GM04503 (cell line): ENCODE results near the gene ARHGAP29.

ENCODE experiments used
- DNase-seq: peaks from one replicate; pipeline ENCODE4 v3.0.0-alpha.2; 2012; ENCODE audit warnings: low read depth

Gene ARHGAP29

GRCh38 chr1:94122201-94122970 lies 115.0 kb downstream of the ARHGAP29 start:
- DNase-seq: no peak
